CD4-positive, alpha-beta T cell treated with Interleukin-1 beta for 1 hour (primary cell): ENCODE data around the gene ABCA3.
"Not testable (repeated sequence)": the region's sequence is repeated elsewhere in the genome, so short reads cannot be mapped to it uniquely, and the experiment has no call there.

ENCODE experiments used
- DNase-seq, 2 donors: peaks; one replicate each; pipeline ENCODE4 v3.0.0-alpha.2; 2020 to 2022

Gene ABCA3

DNA sequence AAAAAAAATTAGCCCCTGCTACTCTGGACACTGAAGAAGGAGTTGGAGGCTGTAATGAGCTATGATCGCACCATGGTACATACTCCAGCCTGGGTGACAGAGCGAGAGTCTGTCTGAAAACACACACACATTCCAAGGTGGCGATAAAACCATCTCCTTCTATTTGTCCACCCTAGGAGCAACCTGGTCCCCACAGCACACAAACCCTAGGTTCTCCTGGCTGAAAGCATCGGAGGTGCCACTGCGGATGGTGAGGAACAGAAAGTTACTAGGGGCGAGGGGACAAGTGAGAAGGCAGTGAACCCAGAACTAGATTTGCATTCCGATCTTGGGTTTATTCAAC is 87.8 kb downstream of the ABCA3 start:
- DNase-seq, result no peak

DNA sequence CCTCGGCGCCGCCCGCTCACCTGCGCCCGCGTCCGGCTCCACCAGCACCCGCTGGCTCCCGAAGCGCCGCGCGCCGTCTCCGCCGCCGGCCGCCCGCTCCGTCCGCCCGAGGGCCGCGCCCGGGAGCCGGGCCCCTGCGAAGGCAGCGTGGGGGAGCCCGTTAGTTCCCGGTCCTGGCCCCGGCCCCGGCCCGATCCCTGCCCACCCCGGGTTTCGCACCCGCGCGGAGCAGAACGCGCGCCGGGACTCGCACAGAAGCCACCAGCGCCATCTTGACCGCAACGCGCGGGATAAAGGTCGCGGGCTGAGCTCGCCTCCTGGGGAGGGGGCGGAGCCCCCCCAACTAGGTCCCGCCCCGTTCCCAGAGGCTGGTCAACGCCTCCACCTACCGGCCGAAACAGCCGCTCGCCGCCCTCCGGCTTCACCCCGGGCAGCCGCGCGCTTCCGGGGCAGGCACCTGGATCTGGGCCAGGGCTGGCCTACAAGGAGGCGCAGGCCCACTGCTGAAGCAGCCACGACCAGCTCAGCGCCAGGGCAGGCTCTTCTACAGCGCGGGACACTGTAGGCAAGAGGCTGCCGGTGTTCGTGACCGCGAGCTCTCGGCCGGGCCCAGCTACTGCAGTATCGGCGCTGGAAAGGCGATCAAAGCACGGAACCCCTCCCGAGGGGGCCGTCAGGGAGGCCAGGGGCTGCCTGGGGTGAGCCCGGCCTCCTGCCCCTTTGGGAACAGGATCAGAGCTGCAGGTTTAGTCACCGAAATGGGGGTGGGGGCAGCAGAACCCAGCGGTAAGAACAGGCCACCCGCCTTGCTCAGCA is 89.0 kb downstream of the ABCA3 start, which contains the start of gene ECI1:
ECI1 (minus strand) TSS at position 292 of the 816 bp plus-strand sequence; CDS start at position 271, 21 bp downstream.
- peak; percentile 89 for DNase-seq

GRCh38 chr16:2250652-2251295 is 89.8 kb downstream of the ABCA3 start:
- peak; percentile 57 to 60 for DNase-seq

GRCh38 chr16:2246301-2246885 is 94.1 kb downstream of the ABCA3 start:
- no peak for DNase-seq

GRCh38 chr16:2244926-2245795 is 95.4 kb downstream of the ABCA3 start:
- no peak for DNase-seq

GRCh38 chr16:2244301-2244700 is 96.2 kb downstream of the ABCA3 start:
- no peak for DNase-seq

- DNase-seq, result no peak
Observed at GRCh38 chr16:2243781-2244180, 96.7 kb downstream of the ABCA3 start.

- DNase-seq, result no peak
Observed at GRCh38 chr16:2243031-2243528, 97.4 kb downstream of the ABCA3 start.

- DNase-seq, result no peak
Observed at GRCh38 chr16:2242598-2242997, 97.9 kb downstream of the ABCA3 start.

- not testable (repeated sequence) for DNase-seq
Observed at GRCh38 chr16:2240331-2240730, 100.2 kb downstream of the ABCA3 start.

GRCh38 chr16:2238838-2239675 is 101.5 kb downstream of the ABCA3 start:
- DNase-seq, result no peak

GRCh38 chr16:2238150-2238837 is 102.2 kb downstream of the ABCA3 start:
- no peak for DNase-seq

DNA sequence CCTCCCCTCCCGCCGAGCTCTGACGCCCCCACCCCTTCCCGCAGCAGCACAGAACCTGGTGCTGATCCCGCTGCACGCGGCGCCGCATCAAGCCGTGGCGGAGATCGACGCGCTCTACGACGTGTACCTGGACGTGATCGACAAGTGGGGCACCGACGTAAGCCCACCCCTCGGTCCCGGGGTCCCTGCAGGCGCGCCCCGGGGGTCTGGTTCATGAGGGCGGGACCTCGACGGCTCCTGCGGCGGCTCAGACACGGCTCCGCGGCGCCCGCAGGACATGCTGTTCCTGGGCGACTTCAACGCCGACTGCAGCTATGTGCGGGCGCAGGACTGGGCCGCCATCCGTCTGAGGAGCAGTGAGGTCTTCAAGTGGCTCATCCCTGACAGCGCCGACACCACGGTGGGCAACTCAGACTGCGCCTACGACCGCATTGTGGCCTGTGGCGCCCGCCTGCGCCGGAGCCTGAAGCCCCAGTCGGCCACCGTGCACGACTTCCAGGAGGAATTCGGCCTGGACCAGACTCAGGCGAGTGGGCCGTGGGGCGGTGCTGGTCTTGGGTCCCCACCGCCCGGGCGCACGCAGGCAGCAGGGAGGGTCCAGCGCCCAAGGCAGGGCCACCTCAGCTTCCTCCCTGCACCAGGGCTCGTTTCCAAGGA is 102.9 kb downstream of the ABCA3 start:
- no peak for DNase-seq

DNA sequence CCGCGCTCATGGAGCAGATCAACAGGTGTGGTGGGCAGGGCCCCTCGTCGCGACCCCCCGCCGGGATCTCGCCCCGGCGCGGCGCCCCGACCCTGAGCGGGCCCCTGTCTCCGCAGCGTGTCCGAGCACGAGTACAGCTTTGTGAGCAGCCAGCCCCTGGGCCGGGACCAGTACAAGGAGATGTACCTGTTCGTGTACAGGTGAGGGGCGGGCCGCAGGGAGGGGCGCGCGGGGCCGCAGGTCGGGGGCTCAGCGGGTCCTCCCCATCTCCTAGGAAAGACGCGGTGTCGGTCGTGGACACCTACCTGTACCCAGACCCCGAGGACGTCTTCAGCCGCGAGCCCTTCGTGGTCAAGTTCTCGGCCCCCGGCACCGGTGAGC is 103.4 kb downstream of the ABCA3 start:
- no peak for DNase-seq

- no peak for DNase-seq
Observed at GRCh38 chr16:2236337-2237101, 104.0 kb downstream of the ABCA3 start, which contains the start of gene DNASE1L2. Gene DNASE1L2 (plus strand): TSS chr16:2236444. CDS start chr16:2236817, 373 bp downstream.

DNA sequence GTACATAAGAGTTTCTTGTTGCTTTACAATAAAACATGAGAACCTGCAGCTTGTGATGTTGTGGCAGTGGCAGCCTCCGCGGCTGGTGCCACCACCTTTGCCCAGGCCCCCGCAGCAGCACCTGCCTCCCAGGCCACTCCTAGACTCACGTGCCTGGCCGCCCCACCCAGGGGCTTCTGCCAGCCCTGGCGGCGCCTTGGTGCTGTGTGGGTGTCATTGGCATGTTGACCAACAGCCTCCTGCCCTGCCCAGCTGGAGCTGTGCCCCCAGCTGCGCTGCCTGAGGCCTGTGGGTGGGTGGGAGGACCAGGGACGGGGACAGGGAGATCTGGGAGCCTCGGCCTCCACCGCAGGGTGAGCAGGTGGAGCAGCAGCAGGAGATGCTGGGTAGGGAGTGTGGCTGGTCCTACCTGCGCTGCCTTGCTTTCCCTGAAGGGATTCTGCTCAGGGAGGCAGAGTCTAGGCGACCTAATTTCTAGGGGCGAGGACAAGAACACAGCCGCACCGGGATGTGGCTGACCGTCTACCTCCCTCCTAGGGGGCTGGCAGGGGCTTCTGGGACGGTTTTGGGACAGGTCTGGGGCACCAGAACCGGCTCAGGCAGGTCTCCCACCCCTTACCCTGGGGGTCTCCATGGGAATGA is 104.7 kb downstream of the ABCA3 start:
- no peak for DNase-seq

DNA sequence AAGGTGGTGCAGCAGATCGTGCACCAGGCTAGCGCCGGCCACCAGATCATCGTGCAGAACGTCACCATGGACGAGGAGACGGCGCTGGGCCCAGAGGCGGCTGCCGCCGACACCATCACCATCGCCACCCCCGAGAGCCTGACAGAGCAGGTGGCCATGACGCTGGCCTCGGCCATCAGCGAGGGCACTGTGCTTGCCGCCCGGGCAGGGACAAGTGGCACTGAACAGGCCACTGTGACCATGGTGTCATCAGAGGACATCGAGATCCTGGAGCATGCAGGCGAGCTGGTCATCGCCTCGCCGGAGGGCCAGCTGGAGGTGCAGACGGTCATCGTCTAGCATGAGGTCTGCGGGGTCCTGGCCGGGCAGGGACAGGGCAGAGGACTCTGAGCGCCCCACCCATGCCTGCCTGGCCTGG is 105.3 kb downstream of the ABCA3 start:
- no peak for DNase-seq

GRCh38 chr16:2234813-2235170 is 105.7 kb downstream of the ABCA3 start:
- no peak for DNase-seq
